Placental epithelial cell (primary cell): ENCODE results near the gene CCDC174. TPM values are rescaled to one million over a fixed set of nuclear protein-coding genes. Genes with fewer than 3 reads are reported as not detected.

Source experiments
- total RNA-seq: library from RNA; depleted of rRNA; stranded (reverse); fragments of >200 nt; gene quantifications from 2 replicates; pipeline ENCODE4 v1.2.3, GENCODE V29; 2012

CCDC174 gene
- 11.2 and 17.3 TPM in 2 replicates for total RNA-seq

GRCh38 chr3:14651440-14652251 lies at the start of gene CCDC174:
Gene CCDC174 (plus strand): TSS chr3:14651762. CDS start chr3:14651837, 75 bp downstream.

GRCh38 chr3:14674841-14675240 lies 23.3 kb downstream of the CCDC174 start, which contains the start of gene C3orf20:
Gene C3orf20 (plus strand): TSS chr3:14675141. CDS start chr3:14682714, 7,573 bp downstream.

Other genes with a start within 250 kb of the CCDC174 start
- gene SLC6A6, start 249.2 kb upstream of the CCDC174 start, total RNA-seq: 9.8 and 57.0 TPM in 2 replicates
- gene GRIP2, start 111.4 kb upstream of the CCDC174 start, total RNA-seq: under 0.01 TPM in 2 replicates
- gene C3orf20, start 23.4 kb downstream of the CCDC174 start, total RNA-seq: 0.11 TPM in 1 of 2 replicates, not detected in the other
- 0.11 TPM in 1 of 2 replicates, not detected in the other for gene FGD5, start 167.2 kb downstream of the CCDC174 start, total RNA-seq